GM18511 (cell line): ENCODE results near the gene TRIM2.

ENCODE experiments used
- ATAC-seq: cut with Tn5 transposase; IDR thresholded peaks from one replicate; pipeline ENCODE4 v1.9.1; 2021; ENCODE audit warnings: mild to moderate bottlenecking, moderate library complexity; ENCODE audit not compliant: unreplicated experiment

Gene TRIM2

GRCh38 chr4:153271820-153272219 is 67.6 kb downstream of the TRIM2 start:
- ATAC-seq, result no peak

- ATAC-seq, result no peak
Measured at GRCh38 chr4:153273751-153274150, 69.5 kb downstream of the TRIM2 start.

GRCh38 chr4:153274967-153275366 is 70.7 kb downstream of the TRIM2 start:
- no peak for ATAC-seq

DNA sequence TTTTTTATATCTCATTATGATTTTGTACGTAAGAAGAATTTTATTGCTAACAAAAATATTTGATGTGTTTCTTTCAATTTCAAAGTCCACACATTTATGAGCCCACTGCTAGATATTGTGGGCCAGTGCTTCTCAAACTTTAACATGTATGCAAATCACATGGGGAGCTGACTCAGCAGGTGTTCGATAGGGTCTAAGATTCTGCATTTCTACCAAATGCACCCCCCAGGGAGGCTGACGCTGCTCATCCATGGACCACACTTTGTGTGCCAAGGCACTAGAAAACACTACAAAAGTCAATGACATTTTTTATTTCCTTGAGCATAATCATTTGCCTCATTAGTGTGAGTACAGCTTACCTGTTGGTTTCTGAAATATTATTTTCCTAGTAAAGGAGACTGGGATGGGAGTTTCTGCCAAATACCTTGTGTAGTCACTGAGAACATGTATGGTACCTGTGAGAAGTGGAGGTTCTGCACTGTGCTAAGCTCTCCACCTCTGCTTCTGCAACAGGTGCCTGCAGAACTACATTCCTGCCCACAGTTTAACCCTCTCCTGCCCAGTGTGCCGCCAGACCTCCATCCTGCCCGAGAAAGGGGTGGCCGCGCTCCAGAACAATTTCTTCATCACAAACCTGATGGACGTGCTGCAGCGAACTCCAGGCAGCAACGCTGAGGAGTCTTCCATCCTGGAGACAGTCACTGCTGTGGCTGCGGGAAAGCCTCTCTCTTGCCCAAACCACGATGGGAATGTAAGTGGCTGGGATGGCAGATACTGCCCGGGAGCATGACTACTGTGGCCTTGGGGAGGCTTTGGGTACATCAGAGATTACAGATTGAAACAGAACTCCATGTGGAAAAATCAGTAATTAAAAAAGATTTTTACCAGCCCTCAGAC is 71.4 kb downstream of the TRIM2 start:
- ATAC-seq, result no peak

- no peak for ATAC-seq
Measured at GRCh38 chr4:153276971-153277370, 72.7 kb downstream of the TRIM2 start.

DNA sequence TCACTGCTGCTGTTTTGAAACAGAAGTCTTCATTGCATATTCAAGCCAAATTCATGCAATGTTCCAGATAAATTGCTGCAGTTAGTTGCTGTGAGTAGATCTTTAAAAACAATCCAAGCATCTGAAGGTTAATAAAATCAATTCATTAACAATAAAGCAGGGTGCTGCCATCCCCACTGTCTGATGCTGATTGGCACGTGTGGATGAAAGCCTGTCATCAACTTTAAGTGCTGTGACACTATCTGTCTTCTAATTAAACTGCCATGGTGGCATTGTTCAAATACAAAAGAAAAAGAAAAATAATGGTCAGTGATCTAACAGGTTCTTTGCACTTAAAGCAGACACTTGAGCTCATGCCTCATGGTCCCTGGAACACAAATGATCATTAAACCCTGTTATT is 77.2 kb downstream of the TRIM2 start:
- no peak for ATAC-seq

DNA sequence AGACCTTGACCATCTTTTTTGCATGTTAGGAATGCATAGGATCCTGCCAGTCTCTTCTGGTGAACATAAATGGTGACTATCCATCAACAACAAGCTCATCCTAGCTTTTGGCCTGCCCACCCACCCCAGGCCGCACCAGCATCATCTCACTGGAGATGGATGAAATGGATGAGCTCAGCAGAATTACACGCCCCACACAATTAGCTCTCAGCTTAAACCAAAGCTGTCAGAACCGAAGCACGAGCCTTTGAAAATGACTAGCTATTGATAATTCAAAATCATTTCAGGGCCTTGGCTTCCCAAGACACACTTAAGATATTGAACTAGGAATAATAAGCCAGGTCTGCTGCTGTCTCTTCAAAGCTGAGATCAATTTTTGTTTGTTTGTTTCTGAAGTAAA is 77.8 kb downstream of the TRIM2 start:
- ATAC-seq, result no peak

DNA sequence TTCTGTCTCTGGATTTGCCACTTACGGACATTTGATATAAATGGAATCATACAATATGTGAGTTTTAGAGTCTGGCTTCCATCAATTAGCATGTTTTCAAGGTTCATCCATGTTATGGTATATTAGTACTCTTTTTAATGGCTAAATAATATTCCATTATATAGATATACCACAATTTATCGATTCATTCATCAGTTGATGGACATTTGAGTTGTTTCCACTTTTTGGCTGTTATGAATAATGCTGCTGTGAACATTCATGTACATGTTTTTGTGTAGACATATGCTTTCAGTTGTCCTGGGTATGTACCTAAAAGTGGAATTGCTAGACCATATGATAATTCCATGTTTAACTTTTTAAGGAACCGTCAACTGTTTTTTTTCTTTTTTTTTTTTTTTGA is 79.0 kb downstream of the TRIM2 start:
- ATAC-seq, result no peak

DNA sequence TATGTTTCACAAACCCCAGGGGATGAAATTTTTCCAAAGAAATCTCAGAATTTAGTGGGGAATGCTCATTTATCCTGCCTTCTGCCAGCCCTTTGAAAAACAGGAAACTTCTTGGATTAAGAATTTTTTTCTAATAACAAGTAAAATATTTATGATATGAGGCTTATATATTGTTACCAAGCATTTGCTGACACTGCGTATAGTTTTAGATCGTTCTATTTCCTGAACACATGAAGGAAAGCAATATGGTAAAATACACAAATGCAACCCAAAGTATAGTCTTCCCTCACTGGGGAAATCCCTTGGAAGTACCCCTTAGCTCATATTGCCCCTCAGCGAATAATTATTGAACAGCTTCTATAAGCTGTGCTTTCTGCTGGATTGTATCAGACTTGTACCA is 85.9 kb downstream of the TRIM2 start:
- ATAC-seq, result no peak

- ATAC-seq, result no peak
Measured at GRCh38 chr4:153291562-153291961, 87.3 kb downstream of the TRIM2 start.

DNA sequence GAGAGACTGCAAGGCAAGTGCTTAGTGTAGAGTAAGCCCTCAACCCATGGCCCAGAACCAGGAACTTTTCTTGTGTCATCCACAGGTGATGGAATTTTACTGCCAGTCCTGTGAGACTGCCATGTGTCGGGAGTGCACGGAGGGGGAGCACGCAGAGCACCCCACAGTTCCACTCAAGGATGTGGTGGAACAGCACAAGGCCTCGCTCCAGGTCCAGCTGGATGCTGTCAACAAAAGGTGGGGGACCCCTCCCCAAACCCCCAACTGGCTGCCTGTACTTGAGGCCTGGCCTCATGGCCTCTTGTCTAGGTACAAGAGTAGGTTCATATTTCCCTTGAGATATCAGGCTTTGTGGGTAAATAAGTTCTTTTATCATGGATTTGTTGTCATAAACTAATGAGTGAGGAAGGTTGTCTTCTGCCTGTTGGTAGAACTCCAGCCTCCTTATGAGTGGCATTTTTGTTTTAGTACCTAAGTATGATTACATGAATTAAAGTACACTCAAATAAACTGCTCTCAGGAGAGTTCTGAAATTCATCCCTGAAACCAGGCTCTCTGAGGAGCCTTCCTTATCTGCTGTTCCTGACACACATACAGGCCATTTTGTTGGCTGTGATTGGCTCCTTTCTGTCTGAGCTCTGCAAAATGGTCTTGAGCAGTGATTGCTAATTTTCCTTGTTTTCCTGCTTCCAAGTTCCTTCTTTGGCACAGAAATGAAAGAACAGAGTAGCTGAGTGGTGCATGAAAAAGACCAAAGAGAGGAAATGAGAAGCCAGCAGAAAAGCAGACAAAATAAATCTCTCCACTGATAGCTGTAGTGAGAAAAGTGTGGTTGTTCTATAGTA is 88.9 kb downstream of the TRIM2 start:
- no peak for ATAC-seq

- no peak for ATAC-seq
Measured at GRCh38 chr4:153293742-153294057, 89.5 kb downstream of the TRIM2 start.

DNA sequence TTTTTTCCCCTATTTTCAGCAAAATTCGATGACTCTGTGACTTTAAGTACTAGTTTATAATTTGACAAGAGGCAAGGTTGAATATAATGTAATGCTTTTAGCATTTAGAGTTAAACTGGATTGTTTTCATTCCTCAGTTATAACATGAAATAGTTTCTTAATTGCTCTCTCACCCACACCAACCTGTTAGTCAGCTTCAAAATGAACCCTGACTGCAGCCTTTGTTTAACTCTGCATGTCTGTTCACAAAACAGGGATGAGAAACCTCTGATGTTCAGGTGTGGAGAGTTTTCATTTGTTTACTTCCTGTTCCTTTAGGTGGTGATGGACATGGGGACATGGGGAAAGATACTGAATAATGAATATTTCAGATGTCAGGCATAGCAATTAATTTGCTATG is 90.4 kb downstream of the TRIM2 start:
- no peak for ATAC-seq

DNA sequence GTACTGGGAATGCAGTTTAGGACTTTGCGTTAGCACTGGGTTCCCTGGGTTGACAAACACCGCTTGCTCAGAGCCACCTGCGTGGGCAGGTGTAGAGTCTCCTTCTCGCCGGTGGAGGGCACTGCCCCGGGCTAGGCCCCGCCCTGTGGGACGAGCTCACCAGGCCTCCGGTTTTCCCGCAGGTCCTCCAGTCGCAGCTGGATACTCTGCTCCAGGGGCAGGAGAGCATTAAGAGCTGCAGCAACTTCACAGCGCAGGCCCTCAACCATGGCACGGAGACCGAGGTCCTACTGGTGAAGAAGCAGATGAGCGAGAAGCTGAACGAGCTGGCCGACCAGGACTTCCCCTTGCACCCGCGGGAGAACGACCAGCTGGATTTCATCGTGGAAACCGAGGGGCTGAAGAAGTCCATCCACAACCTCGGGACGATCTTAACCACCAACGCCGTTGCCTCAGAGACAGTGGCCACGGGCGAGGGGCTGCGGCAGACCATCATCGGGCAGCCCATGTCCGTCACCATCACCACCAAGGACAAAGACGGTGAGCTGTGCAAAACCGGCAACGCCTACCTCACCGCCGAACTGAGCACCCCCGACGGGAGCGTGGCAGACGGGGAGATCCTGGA is 91.0 kb downstream of the TRIM2 start:
- no peak for ATAC-seq

- no peak for ATAC-seq
Measured at GRCh38 chr4:153296040-153296823, 92.0 kb downstream of the TRIM2 start.

GRCh38 chr4:153297116-153297515 is 92.9 kb downstream of the TRIM2 start:
- no peak for ATAC-seq

DNA sequence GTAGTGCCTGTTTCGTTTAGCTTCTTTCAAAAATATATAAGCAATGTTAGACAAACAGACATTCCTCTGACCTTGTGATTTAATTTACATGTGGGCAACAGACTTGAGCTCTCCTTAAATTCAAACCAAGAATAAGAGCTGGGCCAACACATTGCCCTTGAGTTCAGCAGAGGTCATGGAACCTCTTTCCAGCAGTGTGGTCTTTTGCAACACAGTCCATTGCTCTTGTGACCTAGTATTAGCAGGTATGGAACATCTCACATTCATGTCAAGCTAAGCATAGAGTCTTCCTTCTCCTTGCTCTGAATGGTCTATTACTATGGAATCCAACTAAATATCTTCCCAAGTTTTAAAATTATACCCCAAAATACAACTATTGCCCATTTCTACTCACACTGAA is 106.5 kb downstream of the TRIM2 start:
- ATAC-seq, result no peak

DNA sequence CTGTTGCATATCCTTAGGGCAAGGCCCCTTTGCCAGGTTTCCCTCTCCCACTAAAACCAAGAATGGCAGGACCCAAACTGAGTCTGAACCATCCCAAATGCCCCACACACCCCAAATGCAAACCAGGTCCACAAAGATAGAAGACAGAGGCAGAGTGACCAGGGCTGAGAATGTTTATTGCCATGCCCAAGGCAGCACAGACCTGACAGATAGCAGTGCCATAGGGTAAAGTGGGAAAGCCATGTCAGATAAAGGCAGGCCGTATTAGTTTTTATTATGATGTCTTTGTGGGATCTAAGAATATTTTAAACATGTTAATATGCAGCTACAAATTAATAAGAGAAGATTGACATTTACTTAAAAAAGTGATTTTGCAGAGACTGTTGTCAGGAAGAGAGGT is 110.7 kb downstream of the TRIM2 start:
- no peak for ATAC-seq

DNA sequence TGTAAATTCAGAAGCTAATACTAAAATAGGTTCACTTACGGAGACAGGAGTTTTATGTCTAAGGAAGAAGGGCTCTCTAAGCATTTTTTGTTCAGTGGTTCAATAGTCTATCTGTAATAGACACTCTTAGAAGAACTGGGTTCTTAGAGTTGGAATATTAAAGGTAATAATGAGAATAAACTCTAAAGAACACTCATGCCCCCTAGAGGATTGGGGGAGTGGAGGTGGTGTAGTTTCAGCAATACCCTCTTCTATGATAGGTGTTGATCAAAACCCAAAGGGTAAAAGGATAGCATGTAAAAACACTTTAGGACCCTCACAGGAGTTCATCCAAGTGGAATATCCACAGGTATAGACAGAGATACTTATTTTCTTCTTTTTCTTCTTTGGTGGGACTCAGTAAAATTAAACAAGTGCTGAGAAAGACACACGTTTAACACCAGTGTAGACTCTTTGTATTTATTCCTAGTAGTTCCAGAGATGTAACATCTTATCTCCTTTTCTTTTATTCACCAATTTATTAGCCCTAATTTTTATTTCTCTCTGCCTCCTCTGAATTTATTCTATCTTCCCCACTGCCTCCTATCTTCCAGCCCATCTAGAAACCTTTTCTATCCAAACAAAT is 114.6 kb downstream of the TRIM2 start:
- ATAC-seq, result peak; percentile 75

DNA sequence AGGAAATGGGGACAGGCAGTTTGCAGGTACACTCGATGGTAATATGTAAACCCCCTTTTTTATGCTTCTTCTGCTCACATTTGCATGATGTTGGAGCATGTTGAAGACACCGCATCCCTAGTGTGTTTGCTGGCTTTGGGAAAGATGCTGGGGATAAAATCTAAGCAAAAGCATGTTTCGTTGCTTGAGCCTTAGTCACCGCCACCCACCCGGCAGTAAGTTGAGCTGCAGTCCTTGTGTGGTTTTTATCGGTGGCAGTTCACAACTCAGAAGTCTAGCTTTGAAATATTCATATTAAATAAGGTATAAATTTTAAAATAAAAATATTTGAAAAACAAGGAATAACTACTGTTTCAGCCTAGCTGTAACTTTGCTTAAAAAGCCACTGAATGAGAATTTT is 118.5 kb downstream of the TRIM2 start:
- ATAC-seq, result no peak

DNA sequence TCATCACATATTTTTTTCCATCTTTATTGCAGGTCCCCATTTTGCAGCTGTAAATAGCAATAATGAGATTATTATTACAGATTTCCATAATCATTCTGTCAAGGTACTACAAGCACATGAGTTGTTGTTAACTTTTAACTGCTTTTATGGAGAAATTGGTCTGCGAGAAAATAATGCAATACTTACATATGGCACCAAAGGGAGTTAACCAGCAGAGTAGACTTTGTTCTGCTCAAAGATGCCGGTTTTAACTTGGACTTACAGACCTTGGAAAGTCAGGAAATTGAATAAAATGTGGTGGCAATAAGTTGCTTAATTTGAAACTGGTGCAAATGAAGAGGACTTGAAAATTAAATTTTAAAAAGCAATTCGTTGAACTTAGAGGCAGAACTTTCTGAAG is 119.8 kb downstream of the TRIM2 start:
- ATAC-seq, result no peak
